A549 treated with dexamethasone at 1 μM for 4 hours (cell line): Measurements from ENCODE around the gene LTB4R. TPM values are rescaled to one million over a fixed set of nuclear protein-coding genes. Genes with fewer than 3 reads are reported as not detected.

Experiments used
- total RNA-seq: library from RNA; stranded (reverse); fragments of 200-300 nt; extraction: Qiagen RNA extraction; gene quantifications from 5 replicates; pipeline ENCODE4 v1.2.3, GENCODE V29; 2022

The LTB4R gene, protein sequence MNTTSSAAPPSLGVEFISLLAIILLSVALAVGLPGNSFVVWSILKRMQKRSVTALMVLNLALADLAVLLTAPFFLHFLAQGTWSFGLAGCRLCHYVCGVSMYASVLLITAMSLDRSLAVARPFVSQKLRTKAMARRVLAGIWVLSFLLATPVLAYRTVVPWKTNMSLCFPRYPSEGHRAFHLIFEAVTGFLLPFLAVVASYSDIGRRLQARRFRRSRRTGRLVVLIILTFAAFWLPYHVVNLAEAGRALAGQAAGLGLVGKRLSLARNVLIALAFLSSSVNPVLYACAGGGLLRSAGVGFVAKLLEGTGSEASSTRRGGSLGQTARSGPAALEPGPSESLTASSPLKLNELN
- 2.7 to 6.5 TPM (median 4.3 TPM) in 5 replicates for total RNA-seq

DNA sequence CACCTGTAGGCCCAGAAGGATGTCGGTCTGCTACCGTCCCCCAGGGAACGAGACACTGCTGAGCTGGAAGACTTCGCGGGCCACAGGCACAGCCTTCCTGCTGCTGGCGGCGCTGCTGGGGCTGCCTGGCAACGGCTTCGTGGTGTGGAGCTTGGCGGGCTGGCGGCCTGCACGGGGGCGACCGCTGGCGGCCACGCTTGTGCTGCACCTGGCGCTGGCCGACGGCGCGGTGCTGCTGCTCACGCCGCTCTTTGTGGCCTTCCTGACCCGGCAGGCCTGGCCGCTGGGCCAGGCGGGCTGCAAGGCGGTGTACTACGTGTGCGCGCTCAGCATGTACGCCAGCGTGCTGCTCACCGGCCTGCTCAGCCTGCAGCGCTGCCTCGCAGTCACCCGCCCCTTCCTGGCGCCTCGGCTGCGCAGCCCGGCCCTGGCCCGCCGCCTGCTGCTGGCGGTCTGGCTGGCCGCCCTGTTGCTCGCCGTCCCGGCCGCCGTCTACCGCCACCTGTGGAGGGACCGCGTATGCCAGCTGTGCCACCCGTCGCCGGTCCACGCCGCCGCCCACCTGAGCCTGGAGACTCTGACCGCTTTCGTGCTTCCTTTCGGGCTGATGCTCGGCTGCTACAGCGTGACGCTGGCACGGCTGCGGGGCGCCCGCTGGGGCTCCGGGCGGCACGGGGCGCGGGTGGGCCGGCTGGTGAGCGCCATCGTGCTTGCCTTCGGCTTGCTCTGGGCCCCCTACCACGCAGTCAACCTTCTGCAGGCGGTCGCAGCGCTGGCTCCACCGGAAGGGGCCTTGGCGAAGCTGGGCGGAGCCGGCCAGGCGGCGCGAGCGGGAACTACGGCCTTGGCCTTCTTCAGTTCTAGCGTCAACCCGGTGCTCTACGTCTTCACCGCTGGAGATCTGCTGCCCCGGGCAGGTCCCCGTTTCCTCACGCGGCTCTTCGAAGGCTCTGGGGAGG is at the start of gene LTB4R:
LTB4R (plus strand) TSS at position 857 of the 959 bp plus-strand sequence. CDS start 4,150 bp downstream, outside the sequence.

DNA sequence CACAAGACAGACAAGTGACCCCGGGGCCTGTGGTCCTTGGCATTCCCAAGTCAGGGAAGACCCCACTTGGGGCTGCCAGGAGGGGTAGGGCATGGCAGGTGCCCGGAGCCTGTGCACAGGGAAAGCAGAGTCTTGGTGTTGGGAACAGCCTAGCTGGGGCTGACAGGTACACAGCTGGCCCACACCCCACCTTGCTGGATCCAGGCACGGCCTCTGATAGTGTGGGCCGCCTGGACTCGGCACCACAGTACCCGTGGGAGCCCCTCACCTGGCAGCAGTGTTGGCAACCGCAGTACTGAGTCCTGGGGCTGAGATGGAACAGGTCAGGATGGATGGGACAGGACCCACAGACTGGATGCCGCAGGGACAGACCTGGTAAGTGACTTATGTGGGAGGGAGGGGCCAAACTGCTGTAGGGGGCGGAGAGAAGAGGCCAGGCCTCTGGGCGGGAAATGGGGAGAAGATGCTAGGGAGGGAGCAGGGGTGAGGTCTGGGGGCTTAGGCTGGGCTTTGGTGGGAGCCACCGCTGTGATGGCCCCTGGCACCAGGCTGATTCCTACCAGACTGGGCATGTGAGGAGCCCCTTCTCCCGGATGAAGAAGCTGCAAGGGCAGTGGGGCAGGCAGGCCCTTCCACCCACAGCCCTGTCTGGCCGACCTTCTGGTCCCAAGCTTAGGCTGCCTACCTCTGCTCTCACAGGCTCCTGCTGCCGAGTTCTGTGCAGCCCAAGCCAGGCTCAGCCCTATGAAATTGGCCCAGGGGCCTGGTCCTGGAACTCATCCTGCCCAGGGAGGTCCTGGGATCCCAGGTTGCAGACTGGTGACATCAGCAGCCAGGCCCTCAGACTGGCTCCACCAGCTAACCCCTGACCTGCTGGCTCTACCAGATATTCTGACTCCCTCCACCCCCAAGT is 48.2 kb upstream of the LTB4R start, which contains the start of gene TGM1:
TGM1 (minus strand) TSS at position 357 of the 913 bp plus-strand sequence. CDS start 825 bp downstream, outside the sequence.

DNA sequence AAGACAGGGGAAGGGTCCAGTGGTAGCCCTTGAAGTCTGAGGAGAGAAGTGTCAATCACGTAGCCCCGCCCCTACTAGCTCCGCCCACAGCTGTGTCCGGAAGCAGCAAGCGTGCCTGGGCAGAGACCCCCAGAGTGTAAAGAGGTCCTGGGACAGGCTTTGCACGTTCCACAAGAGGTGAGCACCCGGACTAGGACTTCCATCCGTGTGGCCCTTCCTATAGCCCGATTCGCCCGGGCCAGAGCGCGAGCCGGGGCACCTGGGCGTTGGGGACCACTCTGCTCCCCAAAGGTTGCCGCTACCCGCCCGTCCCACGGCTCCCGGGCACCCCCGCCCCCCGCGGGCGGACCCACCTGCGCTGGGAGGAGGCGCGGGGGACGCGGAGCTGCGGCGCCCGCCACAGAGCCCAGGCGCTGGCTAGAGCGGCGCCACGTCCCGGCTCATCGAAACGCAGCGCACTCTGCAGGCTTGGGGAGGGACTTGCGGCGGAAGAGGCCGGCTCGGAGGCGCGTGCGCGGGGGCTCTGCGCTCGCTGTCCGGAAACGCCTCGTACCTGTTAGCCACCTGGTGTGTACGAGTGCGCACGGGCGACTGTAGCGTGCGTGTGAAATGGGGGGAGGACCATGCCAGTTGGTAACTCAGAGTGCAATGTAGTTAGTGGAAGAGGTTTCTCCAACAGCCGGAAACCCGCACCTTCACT is 40.0 kb upstream of the LTB4R start, which contains the start of gene RABGGTA:
RABGGTA (minus strand) TSS at position 464 of the 700 bp plus-strand sequence. CDS start 482 bp downstream, outside the sequence.

DNA sequence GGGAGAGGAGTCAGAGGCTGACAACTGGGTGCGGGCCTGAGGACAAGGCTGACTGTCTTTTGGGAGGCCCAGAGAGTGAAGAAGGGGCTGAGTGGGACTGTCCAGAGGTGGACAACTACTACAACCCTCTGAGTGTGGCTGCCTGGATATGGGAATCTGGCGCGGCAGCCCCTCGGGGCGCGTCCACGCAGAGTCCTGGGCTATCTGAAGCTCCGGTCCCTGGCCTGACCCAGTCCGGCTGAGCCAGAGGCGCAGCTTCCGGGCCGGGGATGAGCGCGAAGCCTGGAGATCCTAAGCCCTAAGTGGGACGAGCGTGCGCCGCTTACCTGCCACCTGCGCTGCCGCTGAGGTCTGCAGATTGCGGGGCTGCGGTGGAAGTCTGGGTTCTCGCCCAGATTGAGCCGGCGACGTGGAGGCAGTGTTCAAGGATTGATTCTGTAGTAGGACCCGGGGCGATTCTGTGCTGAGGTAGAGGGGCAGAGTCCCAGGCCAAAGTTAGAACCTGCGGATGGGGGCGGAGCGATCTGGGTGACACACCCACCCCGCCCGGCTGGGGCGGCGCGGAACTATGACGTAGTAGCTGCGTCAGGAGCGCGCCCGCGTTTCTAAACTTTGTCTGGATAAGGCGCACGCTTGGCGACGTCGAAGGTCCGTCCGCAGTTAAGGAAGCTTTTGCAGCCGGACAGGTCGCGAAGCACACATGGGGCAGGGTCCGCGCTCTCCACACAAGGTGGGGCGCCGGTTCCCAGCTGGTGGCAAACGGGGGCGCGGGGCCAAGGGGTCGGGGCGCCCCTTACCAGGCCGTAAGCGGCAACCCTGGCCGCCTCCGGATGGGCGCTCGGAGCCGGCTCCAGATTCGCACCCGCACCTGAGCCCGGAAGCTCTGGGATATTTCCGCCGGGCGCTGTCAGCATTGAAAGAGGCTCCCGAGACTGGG is 11.8 kb upstream of the LTB4R start, which contains the start of the genes DHRS1 and NOP9:
DHRS1 (minus strand) TSS at position 526 of the 937 bp plus-strand sequence. CDS start 674 bp downstream, outside the sequence.
NOP9 (plus strand) TSS at position 596 of the 937 bp plus-strand sequence; CDS start at position 701, 105 bp downstream.

DNA sequence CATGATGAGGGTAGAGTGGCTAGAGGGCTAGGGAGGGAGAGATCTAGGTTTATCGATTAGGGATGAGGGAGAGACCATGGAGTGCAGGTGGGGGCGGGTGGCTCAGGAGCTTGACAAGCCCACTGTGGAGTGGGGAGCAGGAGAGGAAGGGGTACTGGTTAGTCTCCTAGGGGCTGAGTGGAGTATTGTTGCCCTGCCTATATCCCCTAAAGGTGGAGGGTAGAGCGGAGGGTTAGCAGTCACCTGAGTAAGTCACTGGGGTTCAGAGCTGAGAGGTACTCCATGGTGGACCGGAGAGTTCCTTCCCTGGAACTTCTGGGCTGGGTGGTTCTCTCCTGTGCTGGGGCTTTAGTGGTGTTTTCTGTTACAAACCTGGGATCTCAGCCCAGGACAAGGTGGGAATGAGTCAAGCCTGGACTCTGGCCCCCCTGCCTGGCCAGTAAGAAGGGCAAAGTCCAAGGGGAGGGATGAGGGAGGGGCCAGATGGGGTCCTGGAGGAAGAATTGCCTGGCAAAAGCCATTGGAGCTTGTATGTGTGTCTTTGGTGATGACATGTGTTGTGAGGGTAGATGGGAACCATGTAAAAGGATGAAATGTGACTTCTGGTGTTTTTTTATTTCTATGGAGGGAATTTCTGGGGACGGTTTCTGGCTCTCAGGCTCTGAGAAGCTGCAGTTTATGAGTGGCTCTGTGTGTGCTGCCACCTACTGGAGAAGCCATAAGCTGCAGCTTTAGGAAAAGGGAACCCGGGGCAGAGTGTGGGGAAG is 3.5 kb upstream of the LTB4R start, which contains the start of gene CIDEB:
CIDEB (minus strand) TSS at position 403 of the 767 bp plus-strand sequence; CDS start at position 284, 119 bp downstream.

DNA sequence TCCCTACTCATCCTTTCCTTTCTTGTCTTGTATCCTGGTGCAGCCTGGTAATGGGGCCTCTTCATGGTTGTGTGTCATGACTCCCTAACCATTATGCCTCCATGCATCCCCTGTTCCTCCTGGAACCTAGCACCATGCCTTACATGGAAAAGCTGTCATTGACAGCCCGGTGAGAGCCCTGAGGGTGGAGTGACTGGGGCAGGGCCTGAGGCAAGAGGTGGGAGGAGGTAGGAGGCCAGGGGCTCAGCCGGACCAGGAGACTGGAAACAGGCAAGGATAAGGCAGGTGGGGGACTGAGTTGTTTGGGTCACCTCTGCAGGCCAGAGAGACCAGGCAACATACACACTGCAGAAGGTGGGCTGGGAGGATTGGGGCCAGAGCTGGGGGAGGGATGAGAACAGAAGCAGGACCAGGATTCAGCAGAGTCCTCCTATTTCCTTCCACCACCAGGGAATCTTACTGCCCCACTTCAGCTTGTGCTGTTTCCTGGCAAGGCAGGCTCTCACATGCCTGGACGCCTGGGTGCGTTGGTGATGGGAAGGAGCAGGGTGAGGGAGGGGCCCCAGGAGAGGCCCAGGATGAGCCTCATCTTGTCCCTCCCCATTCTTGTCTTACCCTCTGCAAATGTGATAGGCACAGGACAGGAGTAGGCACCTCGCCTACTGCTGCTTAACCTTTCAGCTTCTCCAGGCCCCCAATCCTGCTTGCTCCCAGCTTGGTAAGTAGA is 1.6 kb upstream of the LTB4R start, which contains the start of gene LTB4R2:
LTB4R2 (plus strand) TSS at position 603 of the 727 bp plus-strand sequence. CDS start 525 bp downstream, outside the sequence.

DNA sequence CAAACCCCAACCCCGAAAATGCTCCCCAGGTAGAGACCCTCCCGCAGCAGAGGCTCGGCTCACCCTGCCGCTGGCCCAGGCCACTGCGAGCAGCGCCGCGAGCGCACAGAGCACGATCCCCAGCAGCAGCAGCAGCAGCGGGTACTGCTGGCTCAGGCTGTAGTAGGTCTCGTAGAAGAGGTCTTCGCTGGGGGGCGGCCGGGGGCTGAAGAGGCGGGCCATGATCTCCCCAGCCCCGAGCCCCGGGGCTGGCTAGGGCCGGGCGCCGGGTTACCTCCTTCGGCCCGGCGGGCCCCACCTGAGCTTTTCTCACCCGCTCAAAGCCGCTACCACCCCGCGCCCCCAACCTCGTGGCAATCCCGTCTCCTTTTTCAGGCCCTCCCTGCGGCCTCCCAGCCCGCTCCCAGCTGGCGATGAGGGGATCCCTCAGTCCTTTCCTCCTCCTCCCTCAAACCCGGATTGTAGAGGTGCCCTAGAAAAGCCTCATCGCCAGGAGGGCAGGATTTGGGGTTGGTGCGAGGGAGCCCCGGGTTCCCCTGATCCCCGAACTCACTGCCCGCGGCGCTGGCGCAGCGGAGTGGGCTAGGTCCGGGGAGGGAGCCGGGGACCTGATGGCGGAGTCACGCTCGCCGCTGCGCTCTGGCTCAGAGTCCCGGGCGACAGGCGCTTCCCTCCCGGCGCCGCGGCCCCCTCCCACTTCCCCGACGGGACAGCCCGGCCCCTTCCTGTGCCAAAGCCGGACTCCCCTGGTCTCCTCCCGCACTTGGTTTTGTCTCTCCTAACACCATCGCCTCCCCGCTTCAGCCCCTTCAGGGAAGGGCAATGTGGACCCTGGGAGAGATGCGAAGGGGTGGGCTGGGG is 23.4 kb downstream of the LTB4R start, which contains the start of gene ADCY4:
ADCY4 (minus strand) TSS at position 641 of the 861 bp plus-strand sequence; CDS start at position 222, 419 bp downstream.

DNA sequence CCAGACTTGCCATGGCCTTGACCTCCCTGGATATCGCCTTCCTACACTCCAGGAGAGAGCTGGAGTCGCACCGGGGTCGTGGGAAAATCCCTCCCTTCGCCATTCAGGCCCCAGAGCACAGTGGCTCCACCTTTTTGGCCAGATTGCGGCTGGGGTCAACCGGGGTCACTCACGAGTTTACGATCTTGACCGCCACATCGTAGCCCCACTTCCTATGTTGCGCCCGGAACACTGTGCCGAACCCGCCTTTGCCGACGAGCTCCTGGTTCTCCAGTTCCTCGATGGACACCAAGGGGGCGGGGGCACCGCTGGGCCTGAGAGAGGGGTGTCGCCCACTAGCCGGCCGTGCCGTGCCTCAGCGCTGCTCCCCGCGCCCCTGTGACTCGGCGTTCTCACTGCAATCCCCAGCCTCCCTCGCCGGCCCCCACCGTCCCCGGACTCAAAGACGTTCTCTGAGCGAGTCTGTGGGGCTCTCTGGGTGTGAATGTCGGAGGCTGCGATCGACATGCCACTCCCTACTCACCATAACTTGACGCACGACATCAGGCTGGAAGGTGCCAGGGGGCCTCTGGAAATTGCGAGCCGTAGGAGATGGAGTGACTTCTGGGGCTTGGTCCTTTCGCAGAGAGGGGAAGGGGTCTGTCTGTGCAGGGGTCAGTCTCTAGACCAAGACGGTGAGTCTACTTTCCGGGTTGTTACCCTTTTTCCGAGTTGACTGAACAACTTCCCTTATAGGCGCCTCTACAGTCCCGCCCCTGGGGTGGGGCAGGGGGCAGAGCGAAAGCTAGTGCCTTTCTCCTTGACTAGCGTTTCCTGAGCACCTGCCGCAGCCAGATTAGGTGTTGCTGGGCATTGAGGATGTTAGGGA is 28.2 kb downstream of the LTB4R start, which contains the start of gene RIPK3:
RIPK3 (minus strand) TSS at position 708 of the 868 bp plus-strand sequence; CDS start at position 543, 165 bp downstream.

Other genes with a start within 250 kb of the LTB4R start
- 0.06 to 0.34 TPM (median 0.13 TPM) in 5 replicates for gene CPNE6, start 239.9 kb upstream of the LTB4R start, total RNA-seq
- gene PCK2, start 217.2 kb upstream of the LTB4R start, total RNA-seq, result 15.7 to 23.6 TPM (median 21.3 TPM) in 5 replicates
- gene DCAF11, start 196.7 kb upstream of the LTB4R start, total RNA-seq, result 21.0 to 23.9 TPM (median 22.6 TPM) in 5 replicates
- 0.60 to 1.2 TPM (median 0.86 TPM) in 5 replicates for gene NRL, start 196.6 kb upstream of the LTB4R start, total RNA-seq
- gene FITM1, start 180.8 kb upstream of the LTB4R start, total RNA-seq, result 0.09 to 0.16 TPM (median 0.14 TPM) in 3 of 5 replicates, not detected in the others
- 138 to 176 TPM (median 145 TPM) in 5 replicates for gene PSME1, start 175.3 kb upstream of the LTB4R start, total RNA-seq
- 47.5 to 52.9 TPM (median 49.0 TPM) in 5 replicates for gene EMC9, start 169.9 kb upstream of the LTB4R start, total RNA-seq
- 137 to 183 TPM (median 150 TPM) in 5 replicates for gene PSME2, start 164.9 kb upstream of the LTB4R start, total RNA-seq
- gene RNF31, start 164.0 kb upstream of the LTB4R start, total RNA-seq, result 22.5 to 40.0 TPM (median 36.1 TPM) in 5 replicates
- gene IRF9, start 150.2 kb upstream of the LTB4R start, total RNA-seq, result 15.8 to 20.8 TPM (median 16.9 TPM) in 5 replicates
- 2.7 to 6.1 TPM (median 3.4 TPM) in 5 replicates for gene REC8, start 139.4 kb upstream of the LTB4R start, total RNA-seq
- gene IPO4, start 122.7 kb upstream of the LTB4R start, total RNA-seq, result 68.8 to 105 TPM (median 97.4 TPM) in 5 replicates
- 58.4 to 67.4 TPM (median 65.1 TPM) in 5 replicates for gene TM9SF1, start 116.1 kb upstream of the LTB4R start, total RNA-seq
- not detected in 5 replicates for gene TSSK4, start 105.8 kb upstream of the LTB4R start, total RNA-seq
- gene CHMP4A, start 98.0 kb upstream of the LTB4R start, total RNA-seq, result 81.0 to 115 TPM (median 82.9 TPM) in 5 replicates
- 23.3 to 28.2 TPM (median 26.8 TPM) in 5 replicates for gene MDP1, start 95.4 kb upstream of the LTB4R start, total RNA-seq
- gene NEDD8, start 79.1 kb upstream of the LTB4R start, total RNA-seq, result 414 to 527 TPM (median 420 TPM) in 5 replicates
- gene GMPR2, start 78.6 kb upstream of the LTB4R start, total RNA-seq, result 52.0 to 70.3 TPM (median 55.1 TPM) in 5 replicates
- 30.5 to 38.0 TPM (median 34.9 TPM) in 5 replicates for gene TINF2, start 68.9 kb upstream of the LTB4R start, total RNA-seq
- 0.82 to 1.4 TPM (median 1.1 TPM) in 5 replicates for gene TGM1, start 48.3 kb upstream of the LTB4R start, total RNA-seq
- gene RABGGTA, start 39.9 kb upstream of the LTB4R start, total RNA-seq, result 13.5 to 15.8 TPM (median 14.7 TPM) in 5 replicates
- 9.3 to 12.6 TPM (median 11.1 TPM) in 5 replicates for gene DHRS1, start 11.7 kb upstream of the LTB4R start, total RNA-seq
- 12.5 to 17.2 TPM (median 17.2 TPM) in 5 replicates for gene NOP9, start 11.7 kb upstream of the LTB4R start, total RNA-seq
- 0.12 to 0.32 TPM (median 0.14 TPM) in 4 of 5 replicates, not detected in the other for gene CIDEB, start 3.5 kb upstream of the LTB4R start, total RNA-seq
- 1.3 to 5.0 TPM (median 3.6 TPM) in 5 replicates for gene LTB4R2, start 1.4 kb upstream of the LTB4R start, total RNA-seq
- 0.08 TPM in 1 of 5 replicates, not detected in the others for gene ADCY4, start 23.6 kb downstream of the LTB4R start, total RNA-seq
- 0.09 TPM in 1 of 5 replicates, not detected in the others for gene RIPK3, start 28.5 kb downstream of the LTB4R start, total RNA-seq
- 0.09 to 0.28 TPM (median 0.15 TPM) in 5 replicates for gene NFATC4, start 56.7 kb downstream of the LTB4R start, total RNA-seq
- 0.30 to 0.58 TPM (median 0.49 TPM) in 5 replicates for gene NYNRIN, start 87.5 kb downstream of the LTB4R start, total RNA-seq
- gene CBLN3, start 118.2 kb downstream of the LTB4R start, total RNA-seq, result 0.84 to 1.3 TPM (median 1.0 TPM) in 5 replicates
- 21.0 to 29.0 TPM (median 26.8 TPM) in 5 replicates for gene KHNYN, start 118.5 kb downstream of the LTB4R start, total RNA-seq
- 37.6 to 50.9 TPM (median 44.9 TPM) in 5 replicates for gene SDR39U1, start 131.3 kb downstream of the LTB4R start, total RNA-seq
- not detected in 5 replicates for gene CMA1, start 196.8 kb downstream of the LTB4R start, total RNA-seq